EH (cell line): Measurements from ENCODE around the gene CNGA4.
A peak's percentile ranks its signal among the peaks of the same experiment; 100 is the strongest.

ENCODE experiments used
- DNase-seq: peaks from one replicate; pipeline ENCODE4 v3.0.0-alpha.2; 2015; ENCODE audit warnings: low read depth

CNGA4 gene, protein sequence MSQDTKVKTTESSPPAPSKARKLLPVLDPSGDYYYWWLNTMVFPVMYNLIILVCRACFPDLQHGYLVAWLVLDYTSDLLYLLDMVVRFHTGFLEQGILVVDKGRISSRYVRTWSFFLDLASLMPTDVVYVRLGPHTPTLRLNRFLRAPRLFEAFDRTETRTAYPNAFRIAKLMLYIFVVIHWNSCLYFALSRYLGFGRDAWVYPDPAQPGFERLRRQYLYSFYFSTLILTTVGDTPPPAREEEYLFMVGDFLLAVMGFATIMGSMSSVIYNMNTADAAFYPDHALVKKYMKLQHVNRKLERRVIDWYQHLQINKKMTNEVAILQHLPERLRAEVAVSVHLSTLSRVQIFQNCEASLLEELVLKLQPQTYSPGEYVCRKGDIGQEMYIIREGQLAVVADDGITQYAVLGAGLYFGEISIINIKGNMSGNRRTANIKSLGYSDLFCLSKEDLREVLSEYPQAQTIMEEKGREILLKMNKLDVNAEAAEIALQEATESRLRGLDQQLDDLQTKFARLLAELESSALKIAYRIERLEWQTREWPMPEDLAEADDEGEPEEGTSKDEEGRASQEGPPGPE

DNA sequence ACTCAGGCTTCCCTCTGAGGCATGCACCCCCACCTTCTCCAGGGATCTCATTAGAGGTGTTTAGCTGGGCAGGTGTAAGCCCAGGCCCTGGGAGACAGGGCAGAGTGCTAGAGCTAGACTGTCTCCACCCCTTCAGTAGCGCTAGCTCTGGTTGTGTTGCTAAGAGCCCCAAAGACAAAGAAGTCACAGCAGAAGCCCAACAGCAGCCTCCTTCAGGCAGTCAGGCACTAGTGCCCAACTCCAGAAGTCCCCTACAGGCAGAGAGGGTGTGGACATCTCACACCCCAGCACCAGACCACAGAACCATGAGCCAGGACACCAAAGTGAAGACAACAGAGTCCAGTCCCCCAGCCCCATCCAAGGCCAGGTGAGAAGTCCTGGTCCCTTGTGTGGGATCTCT, at the start of gene CNGA4:
Gene CNGA4, plus strand, starts transcription at position 188 of the 400 bp plus-strand sequence. Its CDS starts 118 bp downstream, at position 306.
- DNase-seq = no peak

DNA sequence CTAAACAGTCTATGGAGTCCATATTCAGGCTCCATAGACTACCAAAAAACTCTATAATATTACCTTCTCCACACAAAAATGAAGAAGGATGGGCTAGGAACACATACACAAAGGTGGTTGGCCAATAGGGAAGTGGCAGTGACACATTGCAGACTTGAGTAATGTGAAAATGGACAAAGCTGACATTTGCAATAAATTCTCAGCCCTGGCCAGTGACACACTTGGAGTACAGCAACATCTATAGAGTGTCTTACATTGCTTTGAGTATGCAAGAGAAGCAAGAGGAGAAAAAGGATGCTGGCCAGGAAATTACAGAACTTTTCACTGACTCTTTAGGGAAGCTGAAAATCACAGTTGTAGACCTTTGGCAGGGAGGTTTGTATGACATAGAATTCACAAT, 47.1 kb upstream of the CNGA4 start:
- no peak for DNase-seq

DNA sequence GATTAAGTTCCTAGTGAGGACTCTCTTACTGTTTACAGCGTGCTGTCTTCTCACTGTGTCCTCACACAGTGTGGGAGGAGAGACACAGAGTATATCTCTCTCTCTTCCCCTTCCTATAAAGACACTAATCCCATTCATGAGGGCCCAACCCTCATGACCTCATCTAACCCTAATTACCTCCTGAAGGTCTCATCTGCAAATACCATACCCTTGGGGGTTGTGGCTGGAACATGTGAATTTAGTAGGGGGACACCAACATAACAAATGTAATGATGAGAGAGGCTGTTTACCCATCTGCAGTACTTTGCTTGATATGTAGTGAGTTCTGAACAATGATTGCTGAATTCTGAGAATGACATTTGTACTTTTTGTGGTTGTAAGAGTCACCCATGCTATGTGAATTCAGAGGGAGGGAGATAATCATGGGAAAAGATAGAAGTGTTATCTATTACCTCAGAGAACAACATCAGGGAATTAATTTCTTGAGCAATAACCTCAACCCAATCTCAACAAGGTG, 44.8 kb upstream of the CNGA4 start:
- no peak for DNase-seq

DNA sequence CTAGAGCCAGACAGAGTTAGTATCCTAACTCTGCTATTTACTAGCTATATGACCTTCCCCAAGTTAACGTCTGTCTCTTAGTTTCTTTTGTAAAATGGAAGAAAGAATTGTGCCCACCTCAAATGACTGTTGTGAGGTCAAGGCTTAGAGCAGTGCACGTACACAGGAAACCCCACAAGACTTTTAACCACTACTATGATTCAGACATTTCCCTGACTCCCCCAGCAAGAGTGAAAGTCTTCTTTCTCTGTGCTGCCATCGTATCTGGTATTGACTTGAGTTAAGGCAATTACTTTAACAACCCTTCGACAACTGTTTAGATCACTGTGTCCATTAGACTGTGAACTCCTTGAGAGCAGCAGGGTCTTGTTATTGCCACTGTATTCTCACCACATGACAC, 42.5 kb upstream of the CNGA4 start:
- DNase-seq = no peak

DNA sequence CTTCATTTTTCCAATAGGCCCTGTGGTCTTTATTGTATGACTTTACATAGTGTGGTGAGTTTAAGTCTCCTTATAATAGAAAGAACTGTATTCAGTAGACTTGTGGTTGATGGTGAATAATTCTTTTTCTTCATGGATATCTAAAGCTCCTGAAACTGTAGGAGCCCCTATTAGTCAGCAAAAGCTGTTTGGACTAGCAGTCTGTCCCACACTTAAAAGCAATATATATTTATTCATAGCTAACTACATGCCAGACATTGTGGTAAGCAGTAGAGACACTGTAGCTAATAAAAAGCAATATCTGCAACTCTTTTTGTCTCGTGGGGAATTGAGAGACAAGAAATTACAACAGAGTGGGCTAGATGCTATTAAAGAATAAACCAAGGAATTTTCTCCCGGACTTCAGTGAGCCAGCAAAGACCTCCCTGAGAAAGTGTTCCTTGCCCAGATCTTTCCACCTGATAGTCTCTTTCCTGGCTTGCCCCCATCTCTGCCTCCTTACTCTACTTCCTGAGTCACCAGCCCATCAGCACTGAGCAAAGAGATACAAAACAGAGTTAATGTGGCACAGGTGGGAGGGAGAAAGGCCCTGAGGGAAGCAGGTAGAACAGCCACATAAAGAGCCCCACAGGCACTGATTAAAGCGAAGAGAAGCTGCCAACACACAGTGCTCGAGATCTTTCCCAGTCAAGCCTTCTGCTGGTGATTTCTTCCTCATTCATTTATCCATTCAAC, 41.3 kb upstream of the CNGA4 start:
- peak; percentile 9 for DNase-seq

DNA sequence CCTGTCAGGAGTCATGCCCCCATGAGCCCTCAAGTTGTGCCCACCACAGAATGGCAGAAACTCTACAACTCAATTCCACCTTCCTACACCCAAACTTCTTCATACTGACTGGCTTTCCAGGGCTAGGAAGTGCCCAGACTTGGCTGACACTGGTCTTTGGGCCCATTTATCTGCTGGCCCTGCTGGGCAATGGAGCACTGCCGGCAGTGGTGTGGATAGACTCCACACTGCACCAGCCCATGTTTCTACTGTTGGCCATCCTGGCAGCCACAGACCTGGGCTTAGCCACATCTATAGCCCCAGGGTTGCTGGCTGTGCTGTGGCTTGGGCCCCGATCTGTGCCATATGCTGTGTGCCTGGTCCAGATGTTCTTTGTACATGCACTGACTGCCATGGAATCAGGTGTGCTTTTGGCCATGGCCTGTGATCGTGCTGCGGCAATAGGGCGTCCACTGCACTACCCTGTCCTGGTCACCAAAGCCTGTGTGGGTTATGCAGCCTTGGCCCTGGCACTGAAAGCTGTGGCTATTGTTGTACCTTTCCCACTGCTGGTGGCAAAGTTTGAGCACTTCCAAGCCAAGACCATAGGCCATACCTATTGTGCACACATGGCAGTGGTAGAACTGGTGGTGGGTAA, 39.6 kb upstream of the CNGA4 start, which contains the start of gene OR52W1:
Gene OR52W1, plus strand, starts transcription at position 51 of the 637 bp plus-strand sequence. Its CDS starts 0 bp downstream, at position 51.
- DNase-seq = no peak

DNA sequence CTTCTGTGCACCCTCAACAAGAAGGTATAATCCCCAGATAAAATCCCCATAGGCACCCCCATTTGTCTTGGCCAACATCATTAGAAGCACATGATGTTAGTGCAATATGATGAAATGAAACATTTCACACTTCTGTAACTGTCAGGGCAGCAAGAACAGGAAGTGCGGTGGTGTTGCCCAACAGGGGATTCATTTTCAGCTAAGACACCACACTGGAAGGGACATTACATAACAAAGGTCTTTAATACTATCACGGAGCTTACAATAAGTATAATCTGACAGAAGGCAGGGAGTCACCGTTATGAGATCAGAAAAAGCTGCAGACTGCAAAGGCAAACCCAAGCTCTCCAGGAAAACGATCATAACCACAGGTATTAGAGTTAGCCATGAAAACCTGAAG, 37.9 kb upstream of the CNGA4 start:
- DNase-seq = no peak

- peak; percentile 40 for DNase-seq
Observed at GRCh38 chr11:6201481-6201880, 37.4 kb upstream of the CNGA4 start.

- DNase-seq = peak; percentile 10
Observed at GRCh38 chr11:6202041-6202440, 36.8 kb upstream of the CNGA4 start.

DNA sequence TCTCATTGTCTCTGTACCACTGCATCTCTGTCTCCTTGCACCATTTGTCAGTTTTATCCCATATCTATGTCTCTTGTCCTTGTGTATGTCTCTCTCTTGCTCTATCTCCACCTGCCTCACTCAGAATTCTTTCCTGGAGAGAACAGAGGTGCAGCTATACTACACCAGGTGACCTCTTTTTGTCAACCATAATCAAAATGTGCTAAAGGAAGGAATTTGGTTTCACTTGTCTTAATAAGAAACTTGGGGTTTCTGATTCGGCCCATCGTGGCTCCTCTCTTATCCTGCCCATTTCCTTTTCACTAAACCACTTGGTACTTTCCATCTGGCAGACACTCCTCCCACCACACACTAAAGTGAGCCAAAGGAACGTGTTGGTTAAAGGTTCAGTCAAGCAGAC, 35.6 kb upstream of the CNGA4 start:
- no peak for DNase-seq

GRCh38 chr11:6204706-6205105, 34.2 kb upstream of the CNGA4 start:
- DNase-seq = no peak

DNA sequence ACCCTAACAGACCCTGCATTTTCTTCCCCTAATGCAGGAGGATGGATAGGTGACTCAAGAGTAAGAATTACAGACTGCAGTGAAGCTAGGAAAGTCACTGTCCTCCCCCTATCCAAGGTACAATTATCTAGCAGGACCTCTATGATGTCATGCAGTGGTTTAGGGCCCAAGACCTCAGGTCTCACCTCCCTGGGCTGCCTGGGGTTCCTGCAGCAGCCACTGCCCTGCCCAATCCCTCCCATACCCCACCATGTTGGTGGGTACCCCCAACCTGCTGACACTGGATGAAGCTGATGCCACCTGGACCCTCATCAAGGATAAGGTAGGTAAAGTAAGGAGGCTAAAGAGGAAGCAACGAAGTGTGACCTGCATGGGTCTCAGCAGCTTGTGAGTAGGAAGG, 33.5 kb upstream of the CNGA4 start, which contains the start of gene C11orf42:
Gene C11orf42, plus strand, starts transcription at position 192 of the 400 bp plus-strand sequence. Its CDS starts 59 bp downstream, at position 251.
- DNase-seq = no peak

DNA sequence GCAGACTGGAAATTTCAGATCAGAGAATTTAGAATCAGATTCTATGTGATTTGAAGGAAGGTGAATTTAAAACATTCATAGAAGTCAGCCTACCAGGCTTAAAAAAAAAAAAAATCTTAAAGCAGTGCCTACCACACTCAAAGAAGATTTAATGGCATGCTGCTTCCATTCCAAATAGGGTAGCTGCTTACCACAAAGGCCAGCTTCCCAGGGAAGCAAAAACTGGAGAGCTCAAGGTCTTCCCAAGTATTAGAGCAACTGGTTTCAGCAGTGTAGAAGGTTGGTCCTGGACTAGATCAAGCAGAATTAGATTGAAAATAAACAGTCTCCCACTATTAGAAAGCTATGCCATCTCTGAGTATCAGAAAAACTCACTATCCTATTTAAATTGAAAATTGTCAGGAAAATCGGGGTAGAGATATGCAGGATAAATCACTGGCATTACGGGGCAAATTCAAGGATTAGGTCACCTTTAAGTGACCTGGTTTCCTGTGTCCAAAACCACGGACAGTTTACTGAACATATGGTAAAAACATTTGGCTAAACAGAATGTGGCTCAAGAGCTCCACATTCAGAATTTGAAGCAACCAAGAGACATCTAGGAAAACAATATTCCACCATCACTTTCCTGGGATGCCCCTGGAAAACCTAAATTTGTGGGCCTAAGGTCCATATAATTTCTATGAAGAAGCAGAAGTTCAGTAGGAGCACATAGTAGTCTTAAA, 32.3 kb upstream of the CNGA4 start:
- peak; percentile 37 for DNase-seq

- no peak for DNase-seq
Observed at GRCh38 chr11:6209801-6210200, 29.1 kb upstream of the CNGA4 start.

DNA sequence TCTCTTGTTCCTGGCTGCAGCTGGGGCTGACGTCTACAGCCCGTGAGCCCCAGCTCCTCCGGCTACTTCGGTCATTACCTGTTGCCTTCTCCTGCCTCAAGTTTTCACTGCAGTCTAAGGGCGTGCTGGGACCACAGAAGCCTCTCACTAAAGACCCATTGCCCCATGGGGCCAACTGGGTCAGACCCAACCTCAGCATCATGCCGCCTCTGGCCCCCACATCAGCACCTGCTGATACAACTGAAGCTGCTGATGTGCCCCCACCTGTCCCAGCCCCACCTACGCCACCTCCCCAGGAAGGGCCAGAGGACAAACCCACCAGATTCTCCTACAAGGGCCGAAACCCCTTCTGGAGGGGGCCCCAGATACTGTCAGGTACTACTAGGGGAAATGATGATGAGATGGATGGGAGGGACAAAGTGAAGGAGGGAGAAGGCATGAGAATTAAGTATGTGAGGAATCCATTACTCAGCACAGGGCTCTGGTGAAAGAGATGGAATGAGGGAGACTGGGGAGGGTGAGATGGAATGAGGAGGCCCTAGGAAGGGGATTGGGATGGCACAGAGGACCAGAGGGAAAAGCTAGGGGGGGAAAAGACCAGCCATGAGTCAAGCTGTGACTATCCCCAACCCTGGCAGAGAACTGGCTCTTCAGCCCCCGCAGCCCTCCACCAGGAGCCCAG, 28.5 kb upstream of the CNGA4 start:
- DNase-seq = peak; percentile 59

DNA sequence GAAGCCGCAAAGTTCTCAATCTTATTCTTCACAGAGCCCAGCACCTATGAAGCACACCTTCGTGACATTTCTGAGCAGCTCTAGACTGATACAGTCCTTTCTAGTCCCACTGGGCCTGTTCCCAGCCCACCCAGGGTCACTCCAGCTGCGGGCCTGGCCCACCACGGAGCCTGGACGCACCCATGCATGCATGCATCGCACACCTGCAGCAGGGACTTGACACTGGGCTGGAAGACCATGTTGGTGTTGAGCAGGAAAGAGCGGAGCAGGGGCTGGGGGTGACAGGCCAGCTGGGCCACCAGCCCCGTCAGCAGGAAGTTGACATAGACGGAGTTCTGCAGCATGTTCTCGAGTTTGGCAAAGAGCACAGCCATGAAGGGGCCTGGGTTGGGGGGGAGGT, 24.4 kb upstream of the CNGA4 start:
- no peak for DNase-seq

- no peak for DNase-seq
Observed at GRCh38 chr11:6216501-6216900, 22.4 kb upstream of the CNGA4 start.

- no peak for DNase-seq
Observed at GRCh38 chr11:6217722-6218121, 21.2 kb upstream of the CNGA4 start.

DNA sequence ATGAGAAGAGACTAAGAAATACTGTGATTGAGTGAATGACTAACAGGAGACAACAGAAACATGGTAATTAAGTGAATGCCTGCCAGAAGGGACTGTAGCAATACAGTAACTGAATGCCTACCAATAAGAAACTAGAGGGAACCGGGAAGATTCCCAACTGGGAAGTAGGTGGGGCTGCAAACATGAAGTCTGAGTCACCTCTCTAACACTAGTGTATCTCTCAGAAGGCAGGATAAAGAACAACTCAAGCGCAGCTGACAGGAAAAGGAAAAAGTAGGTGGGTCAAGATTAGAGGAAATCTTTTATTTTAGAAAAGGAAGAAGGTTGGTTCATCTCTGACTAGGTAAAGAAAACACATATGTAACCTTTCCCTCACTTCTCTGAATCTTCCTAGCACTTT, 19.5 kb upstream of the CNGA4 start:
- DNase-seq = peak; percentile 95

GRCh38 chr11:6223854-6224253, 15.0 kb upstream of the CNGA4 start:
- no peak for DNase-seq

DNA sequence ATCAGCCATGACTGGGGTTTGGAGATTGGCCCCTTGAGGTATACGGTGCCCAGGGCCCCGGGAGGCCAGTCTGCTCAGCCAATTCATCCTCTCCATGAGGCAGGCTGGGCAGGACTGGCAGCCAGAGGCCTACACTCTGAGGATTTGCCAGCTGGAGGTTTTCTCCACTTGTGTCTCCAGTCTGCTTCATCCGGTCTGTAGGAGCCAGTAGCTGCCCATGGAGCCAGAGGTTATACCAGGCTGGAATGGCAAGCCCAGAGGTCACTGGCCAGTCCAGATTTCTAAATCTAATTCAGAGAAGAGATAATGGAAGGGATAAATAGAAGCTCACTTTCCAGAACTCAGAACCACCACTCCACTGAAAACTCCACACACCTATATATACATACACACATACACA, 14.5 kb upstream of the CNGA4 start:
- no peak for DNase-seq
